Stimulated activated CD4-positive, alpha-beta T cell treated with anti-CD3 and anti-CD28 coated beads, TNF-alpha, amount 100 ng/mL, for 4 hours (primary cell): Measurements from ENCODE around the gene IL34.
"Not testable (repeated sequence)": the region's sequence is repeated elsewhere in the genome, so short reads cannot be mapped to it uniquely, and the experiment has no call there.

Experiments used
- DNase-seq, 3 experiments: peaks; one replicate each; pipeline ENCODE4 v3.0.0-alpha.2; 2020; ENCODE audit warnings: low read depth in 3 of 3

Gene IL34

DNA sequence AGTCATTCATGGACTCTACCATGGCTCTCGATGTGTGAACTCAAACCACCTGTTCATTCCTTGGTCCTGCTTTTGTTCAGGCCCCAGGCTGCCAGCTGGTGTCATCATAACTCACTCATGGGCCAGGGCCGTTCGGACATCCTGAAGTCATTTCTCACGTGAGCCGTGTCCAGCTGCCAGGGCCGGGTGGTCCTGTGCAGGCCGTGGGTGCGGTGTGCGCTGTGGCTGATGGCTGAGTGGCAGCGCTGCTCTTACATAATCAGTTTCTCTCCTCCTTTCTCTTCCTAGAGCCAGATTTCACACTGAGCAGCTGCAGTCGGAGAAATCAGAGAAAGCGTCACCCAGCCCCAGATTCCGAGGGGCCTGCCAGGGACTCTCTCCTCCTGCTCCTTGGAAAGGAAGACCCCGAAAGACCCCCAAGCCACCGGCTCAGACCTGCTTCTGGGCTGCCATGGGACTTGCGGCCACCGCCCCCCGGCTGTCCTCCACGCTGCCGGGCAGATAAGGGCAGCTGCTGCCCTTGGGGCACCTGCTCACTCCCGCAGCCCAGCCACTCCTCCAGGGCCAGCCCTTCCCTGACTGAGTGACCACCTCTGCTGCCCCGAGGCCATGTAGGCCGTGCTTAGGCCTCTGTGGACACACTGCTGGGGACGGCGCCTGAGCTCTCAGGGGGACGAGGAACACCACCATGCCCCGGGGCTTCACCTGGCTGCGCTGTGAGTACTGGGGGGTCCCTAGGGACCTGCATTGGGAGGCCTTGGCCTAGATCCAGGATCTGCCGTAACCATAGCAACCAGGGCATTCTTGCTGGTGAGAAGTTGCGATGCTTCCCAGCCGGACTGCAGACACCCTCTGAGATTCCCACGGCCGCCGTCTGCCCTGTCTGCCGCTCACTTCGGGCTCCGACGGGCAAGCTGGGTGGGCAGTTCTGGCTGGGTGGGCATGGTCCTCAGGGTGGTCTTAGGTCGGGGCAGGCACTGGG lies at the start of gene IL34:
Gene IL34, plus strand, starts transcription at position 300 of the 982 bp plus-strand sequence. Its CDS starts 389 bp downstream, at position 689.
- no peak for DNase-seq

DNA sequence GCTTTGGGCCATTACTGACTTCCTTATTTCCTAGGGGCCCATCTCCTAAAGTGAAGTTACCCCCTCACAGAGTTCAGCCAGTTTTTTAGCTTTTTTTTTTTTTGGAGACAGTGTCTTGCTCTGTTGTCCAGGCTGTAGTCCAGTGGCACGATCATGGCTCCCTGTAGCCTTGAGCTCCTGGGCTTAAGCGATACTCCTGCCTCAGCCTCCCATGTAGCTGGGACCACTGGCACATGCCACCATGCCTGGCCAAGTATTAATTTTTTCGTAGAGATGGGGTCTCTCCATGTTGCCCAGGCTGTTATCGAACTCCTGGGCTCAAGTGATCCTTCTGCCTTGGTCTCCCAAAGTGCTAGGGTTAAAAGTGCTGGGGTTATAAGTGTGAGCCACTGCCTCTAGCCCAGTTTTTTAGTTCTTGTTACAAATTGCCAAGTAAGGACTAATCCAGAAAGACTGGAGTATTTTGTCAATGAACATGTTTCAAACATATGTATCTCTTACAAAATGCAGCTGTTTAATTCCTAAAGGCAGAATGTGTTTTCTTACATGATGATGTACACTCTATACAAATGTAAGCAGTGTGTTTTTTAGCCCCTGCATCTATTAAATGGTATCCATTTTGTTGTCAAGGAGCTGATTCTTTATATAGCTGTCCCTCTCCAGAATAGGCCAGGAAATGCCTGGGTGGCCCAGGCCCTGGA lies 49.1 kb upstream of the IL34 start:
- no peak for DNase-seq

DNA sequence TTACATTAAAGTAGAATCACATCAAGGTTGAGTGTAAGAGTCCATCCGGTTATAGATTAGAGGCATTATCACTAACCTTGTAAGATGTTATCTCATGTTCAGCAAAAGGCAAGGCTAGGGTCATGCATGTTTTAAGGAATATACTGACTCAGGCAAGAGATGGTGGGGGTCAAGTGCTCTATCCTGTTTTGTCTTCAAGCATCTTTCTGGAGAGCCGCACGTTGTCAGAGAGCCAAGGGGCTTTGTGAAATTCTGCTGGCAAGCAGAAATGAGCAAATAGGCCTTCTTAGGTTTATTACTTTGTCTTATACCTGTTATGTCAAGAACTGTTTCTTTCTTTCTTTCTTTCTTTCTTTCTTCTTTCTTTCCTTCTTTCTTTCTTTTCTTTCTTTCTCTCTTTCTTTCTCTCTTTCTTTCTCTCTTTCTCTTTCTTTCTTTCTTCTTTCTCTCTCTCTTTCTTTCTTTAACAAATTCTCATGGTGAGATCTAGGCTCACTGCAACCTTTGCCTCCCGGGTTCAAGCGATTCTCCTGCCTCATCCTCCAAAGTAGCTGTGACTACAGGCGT lies 47.3 kb upstream of the IL34 start:
- no peak for DNase-seq

DNA sequence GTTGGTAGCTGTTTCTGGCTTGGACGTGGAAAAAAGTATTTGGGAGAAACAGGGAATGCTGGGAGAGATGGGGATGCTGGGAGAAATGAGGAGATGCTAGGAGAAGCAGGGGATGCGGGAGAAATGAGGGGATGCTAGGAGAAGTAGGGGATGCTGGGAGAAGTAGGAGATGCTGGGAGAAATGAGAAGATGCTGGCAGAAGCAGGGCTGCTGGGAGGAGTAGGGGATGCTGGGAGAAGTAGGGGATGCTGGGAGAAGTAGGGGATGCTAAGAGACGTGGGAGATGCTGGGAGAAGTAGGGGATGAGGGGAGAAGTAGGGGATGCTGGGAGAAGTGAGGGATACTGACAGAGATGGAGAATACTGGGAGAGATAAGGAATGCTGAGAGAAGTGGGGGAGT lies 45.6 kb upstream of the IL34 start:
- DNase-seq = no peak

DNA sequence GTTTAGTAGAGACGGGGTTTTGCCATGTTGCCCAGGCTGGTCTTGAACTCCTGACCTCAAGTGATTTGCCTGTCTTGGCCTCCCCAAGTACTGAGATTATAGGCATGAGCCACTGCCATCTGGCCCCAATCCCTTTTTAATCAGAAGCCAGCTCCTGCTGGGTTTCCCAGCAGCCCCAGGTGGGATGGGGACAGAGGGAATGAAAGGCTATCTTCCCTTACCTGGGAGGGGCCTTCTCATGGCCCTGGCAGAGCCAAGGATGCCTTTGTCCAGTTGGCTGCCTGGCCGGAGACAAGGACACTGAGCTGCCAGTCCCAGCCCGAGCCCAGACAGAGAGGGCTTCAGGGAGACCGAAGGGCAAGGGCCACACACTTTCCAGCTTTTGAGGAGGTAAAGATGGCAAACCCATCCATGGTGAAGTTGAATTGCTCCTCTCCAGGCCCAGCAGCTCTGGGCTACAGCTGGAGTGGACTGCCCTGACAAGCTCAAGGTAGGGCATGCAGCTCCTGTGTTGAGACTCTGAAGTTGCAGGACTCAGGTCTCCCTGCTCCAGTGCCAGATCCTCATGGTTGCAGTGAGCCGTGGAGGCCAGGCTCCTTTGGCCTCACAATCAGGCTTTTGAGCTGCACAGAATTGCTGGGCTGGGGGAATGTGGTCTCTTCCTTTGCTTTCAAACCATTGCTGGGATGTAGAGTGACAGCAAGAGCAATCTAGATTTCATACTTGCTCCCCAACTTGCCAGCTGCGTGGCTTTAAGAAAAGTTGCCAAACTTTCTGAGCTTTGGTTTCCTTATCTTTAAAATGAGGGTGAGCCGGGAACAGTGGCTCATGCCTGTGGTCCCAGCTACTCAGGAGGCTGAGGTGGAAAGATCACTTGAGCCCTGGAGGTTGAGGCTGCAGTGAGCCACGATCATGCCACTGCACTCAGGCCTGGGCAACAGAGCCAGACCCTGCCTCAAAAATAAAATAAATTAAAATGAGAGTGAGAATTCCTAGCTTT lies 44.5 kb upstream of the IL34 start:
- DNase-seq = no peak

DNA sequence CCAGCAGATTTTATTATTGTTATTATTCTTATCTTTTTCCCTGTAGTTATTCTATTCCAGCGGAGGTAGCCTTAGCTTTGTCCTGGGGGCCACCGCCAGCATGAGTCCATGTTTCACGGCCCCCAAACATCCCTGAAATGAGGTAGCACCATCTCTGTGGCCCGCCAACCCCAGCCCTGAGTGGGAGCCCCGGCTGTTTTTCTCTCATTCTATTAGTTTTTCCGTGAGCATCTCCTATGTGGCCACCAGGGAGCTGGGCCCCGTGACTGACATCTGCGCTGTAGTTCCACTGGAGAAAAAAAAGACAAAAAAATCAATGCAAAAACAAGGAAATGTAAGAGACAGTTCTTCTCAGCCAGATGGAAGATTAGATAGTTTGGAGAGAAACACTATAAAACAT lies 43.5 kb upstream of the IL34 start:
- no peak for DNase-seq

DNA sequence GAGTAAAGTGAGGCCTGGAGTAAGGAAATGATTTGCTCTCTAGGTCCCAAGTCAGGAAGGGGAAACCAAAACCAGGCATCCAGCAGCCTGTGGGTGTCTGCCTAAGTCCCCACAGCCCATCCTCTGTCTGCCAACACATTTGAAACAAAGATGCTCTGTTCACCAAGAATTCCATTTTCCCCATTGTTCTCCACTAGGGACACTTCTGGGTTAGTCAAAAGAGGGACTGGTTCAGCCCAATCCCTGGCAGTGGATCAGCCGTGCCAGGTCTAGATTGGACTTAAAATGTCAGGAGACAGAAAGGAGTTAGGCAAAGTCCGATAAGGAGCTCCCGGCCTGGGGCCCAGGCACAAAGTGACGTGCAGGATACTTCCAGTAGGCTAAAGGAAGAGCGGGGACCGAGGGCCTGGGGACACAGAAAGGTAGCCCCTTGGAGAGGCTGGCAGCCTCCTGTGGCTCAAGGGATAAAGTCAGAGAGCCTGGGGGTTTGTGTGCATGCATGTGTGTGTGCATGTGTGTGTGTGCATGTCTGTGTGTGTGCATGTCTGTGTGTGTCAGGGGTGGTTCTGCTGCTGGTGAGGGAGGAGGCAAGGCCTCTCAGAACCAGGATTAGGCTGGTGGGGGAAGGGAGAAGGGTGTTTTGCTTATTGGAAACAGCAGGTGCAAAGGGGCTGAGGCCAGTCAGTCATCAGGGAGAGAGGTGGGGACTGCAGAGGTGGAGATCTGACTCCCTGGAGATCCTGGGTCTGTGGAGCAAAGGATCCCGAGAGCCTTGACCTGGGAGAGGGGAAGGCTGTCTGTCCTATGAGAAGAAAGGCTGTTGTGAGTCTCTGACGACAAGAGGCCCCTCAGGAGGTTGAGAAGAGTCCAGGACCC lies 41.7 kb upstream of the IL34 start:
- no peak for DNase-seq

DNA sequence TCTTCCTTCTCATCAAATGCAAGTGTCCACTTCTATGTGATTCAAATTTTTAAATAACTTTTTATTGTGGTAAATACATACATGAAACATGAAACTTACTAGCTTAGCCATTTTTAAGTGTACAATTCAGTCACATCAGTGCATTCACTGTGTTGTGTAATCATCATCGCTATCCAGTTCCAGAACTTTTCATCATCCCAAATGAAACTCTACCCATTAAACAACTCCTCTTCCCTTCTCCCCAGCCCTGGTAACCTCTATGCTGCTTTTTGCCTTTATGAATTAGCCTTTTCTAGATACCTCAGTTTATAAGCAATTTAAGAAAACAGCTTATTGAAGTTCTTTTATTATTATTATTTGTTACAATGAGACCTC lies 41.1 kb upstream of the IL34 start:
- DNase-seq = no peak

DNA sequence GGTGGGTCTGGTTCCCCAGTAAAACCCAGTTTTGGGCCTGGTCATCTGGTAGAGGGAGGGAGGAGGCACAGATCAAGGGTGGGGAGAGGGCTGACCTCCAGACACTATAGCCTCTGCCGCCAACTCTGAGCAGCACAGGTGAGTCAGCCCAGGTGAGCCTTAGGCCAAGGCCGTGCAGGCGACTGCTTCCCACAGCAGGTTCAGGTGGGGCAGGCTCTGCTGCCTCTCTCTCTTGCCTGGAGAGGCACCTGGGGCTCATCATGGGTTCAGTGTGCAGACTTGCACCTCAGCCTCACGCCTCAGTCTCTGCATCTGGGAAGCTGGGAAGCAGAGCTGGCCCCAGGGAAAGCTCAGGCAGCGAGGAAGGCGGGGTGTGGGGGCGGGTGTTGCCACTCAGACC lies 37.8 kb upstream of the IL34 start:
- no peak for DNase-seq

DNA sequence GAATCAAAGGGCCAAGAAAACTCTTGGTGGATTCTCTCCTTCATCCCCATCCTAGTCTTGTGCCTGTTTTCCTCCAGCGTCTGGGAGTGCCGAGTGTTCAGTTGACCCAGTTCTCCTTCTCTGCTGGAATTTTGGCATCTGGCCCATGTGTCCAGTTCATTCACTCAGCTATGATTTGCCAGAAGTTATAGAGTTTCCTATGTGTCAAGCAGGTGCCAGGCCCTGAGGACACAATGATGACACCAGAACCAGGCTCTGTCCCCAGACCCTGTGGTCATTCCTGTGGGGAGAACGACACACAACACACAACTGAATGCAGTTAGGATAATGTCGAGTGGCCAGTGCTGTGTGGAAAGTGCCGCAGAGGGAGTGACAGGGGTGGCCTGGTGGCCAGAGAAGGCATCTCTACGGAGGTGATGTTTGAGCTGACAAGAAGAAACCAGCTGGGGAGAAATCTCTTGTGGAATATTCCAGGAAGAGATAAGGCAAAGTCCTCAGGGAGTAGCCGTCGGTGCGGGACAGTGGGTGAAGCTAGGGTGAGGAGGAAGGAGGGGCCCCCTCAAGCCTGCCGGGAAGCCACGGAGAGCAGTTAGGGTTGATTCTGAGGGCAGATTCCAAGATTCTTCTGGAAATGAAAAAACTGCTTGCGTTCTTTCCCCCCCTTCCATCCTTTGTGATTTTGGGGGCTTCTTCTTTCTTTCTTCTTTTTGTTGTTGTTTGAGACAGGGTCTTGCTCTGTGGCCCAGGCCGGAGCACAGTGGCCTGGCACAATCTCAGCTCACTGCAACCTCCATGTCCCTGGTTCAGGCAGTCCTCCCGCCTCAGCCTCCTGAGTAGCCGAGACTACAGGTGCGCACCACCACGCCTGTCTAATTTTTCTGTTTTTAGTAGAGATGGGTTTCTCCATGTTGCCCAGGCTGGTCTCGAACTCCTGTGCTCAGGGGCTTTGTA lies 35.8 kb upstream of the IL34 start:
- DNase-seq = no peak

DNA sequence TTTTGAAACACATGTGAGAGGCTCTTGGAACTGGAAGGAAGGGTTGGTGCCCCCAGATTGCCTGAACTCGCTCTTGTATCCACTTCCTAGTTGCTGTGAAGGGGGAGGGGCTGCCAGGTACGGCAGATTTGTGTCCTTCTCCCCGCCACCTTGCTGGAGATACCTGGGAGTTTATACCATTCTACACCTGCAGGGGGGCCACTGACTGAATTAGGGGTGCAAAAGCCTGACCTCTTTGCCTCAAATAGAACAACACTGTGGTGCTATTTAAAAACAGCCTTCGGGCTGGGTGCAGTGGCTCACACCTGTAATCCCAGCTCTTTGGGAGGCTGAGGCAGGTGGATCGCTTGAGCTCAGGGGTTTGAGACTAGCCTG lies 35.1 kb upstream of the IL34 start:
- DNase-seq = no peak

DNA sequence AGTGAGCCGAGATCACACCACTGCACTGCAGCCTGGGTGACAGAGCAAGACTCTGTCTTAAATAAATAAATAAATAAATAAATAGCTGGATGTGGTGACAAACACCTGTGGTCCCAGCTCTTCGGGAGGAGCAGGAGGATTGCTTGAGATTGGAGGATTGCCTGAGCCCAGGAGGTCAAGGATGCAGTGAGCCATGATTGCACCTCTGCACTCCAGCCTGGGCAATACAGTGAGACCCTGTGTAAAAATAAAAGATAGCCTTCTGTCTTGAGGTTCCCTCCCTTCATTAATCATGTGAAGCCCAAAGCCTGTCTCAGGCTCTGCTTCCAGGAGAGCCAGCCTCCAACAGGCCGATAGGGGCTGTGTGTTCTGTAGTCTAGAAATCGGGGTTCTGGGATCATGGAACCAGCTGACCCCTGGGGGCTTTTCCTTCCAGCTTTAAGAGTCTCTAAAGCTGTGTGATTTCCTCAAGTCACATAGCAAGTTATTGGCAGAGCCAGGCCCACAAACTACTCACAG lies 34.5 kb upstream of the IL34 start:
- no peak for DNase-seq

DNA sequence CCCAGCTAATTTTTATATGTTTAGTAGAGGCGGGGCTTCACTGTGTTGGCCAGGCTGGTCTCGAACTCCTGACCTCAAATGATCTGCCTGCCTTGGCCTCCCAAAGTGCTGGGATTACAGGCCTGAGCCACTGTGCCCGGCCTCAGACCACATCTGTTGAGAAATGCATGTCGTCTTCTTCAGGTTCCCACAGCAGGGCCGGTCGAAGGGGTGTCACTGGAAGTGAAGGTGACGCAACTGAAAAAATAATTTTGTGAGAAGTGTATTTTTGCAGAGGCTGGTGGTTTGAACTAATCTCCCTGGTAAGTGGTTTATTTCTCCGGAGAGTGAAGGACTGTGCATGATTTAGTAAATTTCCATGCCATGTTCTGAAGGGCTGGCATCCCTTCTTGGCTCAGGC lies 33.4 kb upstream of the IL34 start:
- no peak for DNase-seq

DNA sequence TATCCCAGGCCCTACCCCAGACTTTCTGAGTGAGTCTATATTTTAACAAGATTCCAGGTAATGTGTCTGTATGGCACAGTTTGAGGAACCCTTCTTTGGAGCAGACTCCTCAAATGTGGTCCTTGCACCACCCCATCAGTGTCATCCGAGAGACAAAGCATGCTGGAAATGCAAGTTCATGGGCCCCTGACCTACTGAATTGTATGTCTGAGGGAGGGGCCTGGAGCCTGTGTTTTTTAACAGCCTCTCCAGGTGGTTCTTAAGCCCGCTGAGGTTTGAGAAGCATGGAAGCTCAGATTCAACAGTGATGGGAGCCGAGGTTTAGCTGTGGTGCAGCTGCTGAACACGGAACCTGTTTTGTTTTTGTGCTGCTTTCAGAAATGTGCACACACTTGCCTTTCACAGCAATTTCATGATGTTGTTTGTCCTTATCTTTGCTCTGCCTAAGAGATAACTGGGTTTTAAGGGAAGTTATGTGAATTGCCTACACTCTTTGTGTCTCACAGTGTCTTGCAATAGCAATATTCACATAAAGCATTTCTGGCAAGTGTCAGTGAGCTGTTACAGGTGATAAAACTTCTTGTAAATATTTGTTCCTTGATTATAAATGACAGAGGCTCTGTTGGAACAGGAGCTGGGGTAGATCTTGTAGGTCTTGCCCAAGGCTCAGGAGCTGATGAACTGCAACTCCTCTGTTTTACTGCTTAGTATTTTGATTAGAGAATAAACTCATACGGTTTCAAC lies 32.0 kb upstream of the IL34 start:
- DNase-seq = no peak

DNA sequence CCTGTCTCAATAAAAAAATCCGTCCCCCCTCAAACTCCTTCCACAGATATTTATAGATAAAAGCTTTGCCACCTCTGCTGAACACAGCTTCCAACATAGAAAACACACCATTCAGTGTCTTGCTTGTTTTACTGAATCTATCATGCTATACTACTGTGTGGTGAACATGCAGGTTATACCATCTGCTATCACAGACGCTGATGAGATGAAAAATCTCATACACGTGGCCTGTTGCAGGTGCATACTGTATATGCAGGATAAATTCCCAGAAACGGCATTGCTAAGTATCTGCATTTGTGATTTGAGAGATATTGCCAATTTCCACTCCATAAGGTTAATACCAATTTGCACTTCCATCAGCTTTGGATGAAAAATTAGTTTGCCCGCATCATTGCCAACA lies 30.4 kb upstream of the IL34 start:
- DNase-seq = no peak

DNA sequence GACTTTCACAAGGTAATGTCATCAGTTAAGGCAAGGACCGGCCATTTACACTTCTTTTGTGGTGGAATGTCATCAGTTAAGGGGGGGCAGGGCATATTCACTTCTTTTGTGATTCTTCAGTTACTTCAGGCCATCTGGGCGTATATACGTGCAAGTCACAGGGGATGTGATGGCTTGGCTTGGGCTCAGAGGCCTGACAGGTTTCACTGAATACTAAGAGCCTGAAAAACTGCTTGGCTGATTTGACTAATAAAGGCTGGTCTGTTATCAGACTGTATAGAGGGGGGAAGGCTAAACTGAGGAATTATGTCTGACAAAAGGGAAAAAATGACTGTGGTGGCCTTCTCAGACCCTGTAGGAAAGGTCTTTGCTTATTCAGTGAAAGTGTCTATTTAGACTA lies 24.5 kb upstream of the IL34 start:
- not testable (repeated sequence) for DNase-seq

DNA sequence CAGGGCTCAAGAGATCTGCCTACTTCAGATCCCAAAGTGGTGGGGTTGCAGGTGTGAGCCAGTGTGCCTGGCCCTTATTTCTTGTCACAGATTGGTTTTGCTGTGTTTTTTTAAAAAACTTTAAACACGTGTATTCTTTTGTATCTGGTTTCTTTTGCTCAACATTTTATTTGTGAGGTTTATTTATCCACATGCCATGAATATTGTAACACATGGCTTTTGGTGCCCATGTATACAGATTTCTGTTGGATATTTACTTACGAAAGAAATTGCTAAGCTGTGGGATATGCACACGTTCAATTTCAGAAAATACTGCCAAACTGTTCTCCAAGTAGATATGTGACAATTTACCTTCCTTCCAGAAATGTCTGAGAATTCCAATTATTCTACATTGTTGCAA lies 18.7 kb upstream of the IL34 start:
- no peak for DNase-seq

DNA sequence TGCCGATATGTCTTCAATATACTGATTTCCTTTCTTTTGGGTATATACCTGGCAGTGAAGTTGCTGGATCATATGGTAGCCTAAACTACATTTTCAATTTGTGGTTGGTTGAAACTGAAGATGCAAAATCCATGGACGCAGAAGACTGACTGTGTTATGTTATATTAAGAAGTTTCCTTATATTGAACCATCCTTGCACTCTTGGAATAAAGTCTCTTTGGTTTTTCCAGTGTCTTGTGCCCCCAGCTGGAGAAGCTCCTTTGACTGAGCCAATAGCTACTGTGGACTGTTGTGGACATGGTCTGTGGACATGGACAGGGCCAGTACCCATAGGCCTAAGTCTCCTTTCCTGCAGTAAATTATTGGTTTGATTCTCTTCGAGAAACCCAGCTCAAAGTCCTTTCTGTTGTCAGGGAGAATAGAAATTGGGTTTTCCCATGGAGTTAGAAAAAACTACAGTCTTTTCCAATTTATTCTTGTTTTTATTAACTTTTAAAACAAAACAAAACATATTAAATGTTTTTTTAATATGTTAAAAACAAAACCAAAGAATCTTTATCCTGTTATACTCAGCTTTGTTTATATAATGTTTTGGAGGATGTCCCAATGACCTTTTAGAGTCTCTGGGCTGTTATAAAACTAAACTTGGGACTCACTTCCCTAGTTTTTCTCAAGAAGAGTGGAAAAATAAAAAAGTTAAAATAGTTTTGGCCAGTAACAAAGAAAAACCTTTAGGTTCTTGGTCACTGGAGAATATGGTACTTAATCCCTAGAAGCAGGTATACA lies 15.2 kb upstream of the IL34 start:
- no peak for DNase-seq
